ENCODE measurements around the gene ITGA3. TPM values are rescaled to one million over a fixed set of nuclear protein-coding genes. Genes with fewer than 3 reads are reported as not detected.
"Not testable (repeated sequence)": the region's sequence is repeated elsewhere in the genome, so short reads cannot be mapped to it uniquely, and the experiment has no call there.

The ITGA3 gene
- total RNA-seq, 1 donor from 2014 or later, result 341 TPM

DNA sequence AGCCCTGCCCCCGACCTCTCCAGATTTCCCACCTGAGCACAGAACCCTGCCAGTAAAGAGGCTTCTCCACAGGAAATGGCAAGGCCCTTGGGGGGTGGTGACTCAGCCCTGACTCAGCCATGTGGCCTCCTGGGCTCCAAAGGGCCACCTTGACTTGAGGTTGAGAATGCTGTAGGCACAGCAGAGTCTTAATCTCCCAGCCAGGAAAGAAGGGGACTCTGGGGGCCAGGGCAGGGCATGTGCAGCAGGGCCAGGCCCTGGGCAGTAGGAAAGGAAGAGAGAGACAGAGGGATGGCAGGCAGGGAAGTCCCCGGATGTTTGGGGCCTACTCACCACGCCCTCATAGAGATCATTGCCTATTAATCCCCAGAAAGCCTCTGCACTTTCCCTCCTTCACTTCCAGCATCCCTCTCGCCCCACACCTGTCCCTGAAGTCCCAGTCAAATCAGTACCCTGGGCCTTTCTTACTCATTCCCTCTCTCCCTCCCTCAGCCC, 4.8 kb upstream of the ITGA3 start:
- DNase-seq (ENCODE audit: extremely low read depth, low read depth, low spot score), result no peak

- DNase-seq (ENCODE audit: extremely low read depth, low read depth, low spot score), result no peak
These were observed 4.3 kb upstream of the ITGA3 start for GRCh38 chr17:50051606-50052005.

DNA sequence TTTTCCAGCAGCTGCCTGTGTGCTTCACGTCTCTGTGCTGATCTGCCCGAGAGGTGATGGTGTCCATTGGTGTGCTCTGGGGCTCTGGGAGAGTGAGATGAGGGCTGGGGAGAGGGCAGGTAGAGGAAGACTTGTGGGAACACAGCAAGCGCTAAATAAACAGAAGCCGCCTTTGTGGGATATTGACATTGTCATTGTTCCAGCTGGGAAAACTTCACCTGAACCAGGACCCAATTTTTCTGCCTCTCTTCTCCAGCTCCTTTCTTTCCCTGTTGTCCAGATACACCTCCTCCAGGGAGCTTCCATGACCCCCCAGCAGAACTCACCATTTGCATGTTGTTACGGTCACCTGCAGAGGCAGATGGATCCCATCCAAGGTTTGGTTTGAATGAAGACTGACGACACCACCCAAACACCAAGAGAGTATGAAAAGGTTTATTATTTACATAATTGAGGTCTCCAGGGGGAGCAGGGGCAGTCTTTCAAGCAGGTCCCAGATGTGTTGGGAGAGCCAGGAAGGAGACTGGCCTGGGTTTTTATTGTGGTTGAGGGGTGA, 3.6 kb upstream of the ITGA3 start:
- no peak for DNase-seq (ENCODE audit: extremely low read depth, low read depth, low spot score)

DNA sequence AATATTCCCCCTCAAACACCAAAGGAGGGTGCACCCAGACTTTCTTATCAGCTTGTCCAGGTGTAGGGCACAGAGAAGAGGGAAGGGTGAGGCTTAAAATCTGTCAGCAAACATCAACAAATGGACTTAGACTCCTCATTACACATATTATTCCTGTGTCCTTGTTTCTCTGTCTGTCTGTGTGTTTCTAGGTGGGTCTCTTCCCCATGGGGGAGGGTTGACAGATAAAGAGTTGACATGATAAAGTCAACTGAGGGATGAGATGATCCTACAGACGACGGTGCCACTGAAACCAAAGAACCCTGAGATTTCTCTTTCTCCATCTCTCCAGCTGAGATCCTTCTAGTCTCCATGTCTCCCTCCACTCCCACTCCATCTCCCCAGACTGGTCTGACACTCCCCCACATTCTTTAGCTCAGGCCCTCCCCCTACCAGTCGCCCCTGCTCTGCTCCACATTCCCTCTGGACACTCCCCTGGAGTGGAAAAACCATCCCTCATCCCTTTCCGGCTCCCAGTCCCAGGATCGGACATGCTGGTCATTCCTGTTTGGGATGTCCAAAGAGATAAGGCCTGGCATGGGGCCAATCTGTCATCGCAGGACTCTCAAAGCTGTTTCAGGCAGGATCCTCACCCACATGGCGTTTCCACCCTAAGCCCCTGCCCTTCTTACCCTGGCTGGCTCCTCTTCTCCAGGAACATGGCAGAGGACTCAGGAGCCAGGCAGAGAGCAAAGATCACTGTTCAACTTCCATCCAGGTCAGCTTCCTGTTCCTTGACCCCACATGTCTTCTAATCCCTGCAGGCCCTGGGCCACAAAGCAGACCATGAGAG, 2.9 kb upstream of the ITGA3 start:
- DNase-seq (ENCODE audit: extremely low read depth, low read depth, low spot score), result peak; percentile 67

DNA sequence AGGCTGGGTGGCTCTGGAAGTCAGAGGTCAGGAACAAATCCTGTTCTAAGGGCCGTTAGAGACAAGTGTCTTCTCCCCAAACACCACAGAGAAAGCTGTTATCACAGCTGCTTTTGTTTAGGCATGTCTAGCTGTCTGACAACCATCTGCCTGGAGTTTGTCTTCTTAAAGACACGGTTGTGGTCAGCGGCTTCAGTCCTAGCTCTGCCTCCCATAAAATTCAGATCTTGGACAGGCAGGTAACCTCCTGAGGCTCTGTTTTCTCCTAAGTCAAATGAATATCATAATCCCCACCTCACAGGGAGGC, 2.3 kb upstream of the ITGA3 start:
- DNase-seq (ENCODE audit: extremely low read depth, low read depth, low spot score), result no peak

DNA sequence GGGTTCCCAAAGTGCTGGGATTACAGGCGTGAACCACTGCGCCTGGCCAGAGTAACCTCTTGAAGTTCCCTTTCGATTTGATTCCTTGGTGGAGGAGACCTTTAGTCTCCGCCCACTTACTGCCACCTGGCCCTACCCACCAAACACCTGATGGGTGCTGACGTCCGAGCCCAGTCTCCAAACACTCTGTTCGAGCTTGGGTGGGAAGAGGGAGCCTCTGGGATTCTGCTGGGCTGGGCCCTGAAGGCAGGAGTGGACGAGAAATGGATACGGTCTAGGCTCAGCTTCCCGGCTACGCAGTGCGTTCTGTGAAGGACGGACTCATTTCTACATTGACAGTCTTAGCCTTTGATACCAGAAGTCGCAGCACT, 870 bp upstream of the ITGA3 start:
- DNase-seq (ENCODE audit: extremely low read depth, low read depth, low spot score), result no peak

GRCh38 chr17:50056217-50056960, 479 bp downstream of the ITGA3 start:
- DNase-seq (ENCODE audit: extremely low read depth, low read depth, low spot score), result no peak

- DNase-seq (ENCODE audit: extremely low read depth, low read depth, low spot score), result no peak
These were observed 1.0 kb downstream of the ITGA3 start for GRCh38 chr17:50056961-50057330.

DNA sequence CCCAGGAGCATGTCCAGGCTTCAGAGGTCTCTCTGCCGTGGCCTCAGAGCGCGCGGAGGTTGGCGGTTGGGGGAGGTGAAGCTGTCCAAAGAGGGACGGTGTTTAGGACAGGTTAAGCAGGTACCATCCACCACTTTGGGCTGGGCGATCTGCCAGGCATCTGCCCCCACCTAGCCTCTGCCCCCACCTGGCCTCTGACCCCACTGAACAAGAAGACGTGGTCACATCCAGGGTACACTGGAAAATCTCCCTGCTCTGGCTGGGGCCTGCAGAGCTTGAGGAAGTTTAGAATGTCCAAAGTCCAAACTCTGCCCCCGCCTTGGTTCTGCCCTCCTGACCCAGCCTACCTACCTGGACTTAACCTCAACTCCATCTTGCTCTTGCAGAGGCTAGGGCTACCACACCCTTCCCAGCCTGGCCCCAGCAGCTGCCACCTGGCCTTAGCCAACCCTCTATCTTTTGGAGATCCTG, 1.6 kb downstream of the ITGA3 start:
- DNase-seq (ENCODE audit: extremely low read depth, low read depth, low spot score), result no peak

GRCh38 chr17:50058296-50058953, 2.5 kb downstream of the ITGA3 start:
- DNase-seq (ENCODE audit: extremely low read depth, low read depth, low spot score), result no peak

- DNase-seq (ENCODE audit: extremely low read depth, low read depth, low spot score), result no peak
These were observed 3.3 kb downstream of the ITGA3 start for GRCh38 chr17:50059256-50059655.

DNA sequence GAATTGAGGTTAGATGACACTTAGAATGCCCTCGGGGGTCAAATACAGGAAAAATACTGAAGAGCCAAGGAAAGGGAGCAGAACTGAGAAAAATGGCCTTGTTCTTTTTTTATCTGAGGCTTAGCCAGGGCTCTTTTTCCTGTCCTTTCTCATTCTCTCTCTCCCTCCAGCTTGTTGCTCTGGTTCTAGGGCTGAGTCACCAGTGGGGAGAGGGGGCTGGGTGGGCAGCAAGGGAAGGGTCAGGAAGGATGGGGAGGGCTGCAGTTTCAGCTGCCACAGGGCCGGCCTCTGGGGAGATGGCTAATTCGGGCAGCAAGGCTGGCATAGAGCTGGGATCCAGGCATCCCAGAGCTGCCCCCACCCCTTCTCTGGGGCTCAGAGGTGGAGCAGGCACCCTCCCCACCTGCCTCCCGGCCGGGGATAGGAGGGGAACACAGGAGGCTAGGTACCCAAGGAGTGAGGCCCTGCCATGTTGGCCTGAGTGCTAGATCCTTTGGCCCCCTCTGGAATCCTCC, 3.9 kb downstream of the ITGA3 start:
- DNase-seq (ENCODE audit: extremely low read depth, low read depth, low spot score), result no peak

GRCh38 chr17:50060951-50061712, 5.2 kb downstream of the ITGA3 start:
- no peak for DNase-seq (ENCODE audit: extremely low read depth, low read depth, low spot score)

GRCh38 chr17:50061713-50062045, 5.8 kb downstream of the ITGA3 start:
- not testable (repeated sequence) for DNase-seq (ENCODE audit: extremely low read depth, low read depth, low spot score)

DNA sequence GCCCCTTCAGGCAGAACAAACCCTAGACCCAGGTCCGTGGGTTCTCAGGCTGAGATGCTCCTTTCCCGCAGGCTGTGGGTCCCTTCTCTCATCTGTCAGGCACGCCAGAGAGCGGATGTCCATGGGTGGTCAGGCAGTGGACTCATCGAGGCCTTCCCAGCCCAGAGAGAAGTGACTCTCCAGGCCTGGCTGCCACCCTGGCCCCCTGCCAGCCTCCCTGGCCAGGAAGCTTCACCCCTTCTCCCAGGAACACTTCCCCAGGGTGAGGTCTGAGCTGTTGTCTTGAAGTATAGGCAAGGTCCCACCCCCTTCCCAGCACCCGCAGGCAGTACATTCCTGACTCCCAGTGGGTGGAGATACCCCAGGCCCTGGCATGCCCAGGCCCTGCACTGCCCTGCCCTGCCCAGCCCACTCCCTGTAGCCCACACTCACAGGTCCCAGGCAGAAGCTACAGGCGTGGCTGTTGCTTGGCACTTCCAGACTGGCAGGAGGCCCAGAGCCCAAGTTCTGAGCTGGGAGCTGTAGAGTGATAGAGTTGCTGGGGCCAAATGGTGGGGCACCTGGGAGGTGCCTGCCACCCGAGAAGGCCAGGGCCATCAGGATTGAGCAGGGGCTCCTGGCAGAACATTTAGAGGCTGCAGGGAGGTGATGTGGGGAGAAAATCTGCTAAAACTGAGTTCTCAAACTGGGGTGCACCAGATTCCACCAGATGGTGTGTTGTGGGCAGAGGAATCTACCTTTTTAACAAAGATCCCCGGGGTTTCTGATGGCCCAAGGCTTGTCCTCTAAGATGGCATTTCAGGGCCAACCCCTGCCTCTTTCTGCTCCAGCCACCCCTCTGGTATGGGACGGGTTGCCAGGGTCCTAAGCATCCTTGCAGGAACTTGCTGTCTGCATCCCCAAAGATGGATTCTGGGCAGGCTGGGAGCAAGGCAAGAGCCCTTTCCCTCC, 6.7 kb downstream of the ITGA3 start:
- DNase-seq (ENCODE audit: extremely low read depth, low read depth, low spot score), result no peak

DNA sequence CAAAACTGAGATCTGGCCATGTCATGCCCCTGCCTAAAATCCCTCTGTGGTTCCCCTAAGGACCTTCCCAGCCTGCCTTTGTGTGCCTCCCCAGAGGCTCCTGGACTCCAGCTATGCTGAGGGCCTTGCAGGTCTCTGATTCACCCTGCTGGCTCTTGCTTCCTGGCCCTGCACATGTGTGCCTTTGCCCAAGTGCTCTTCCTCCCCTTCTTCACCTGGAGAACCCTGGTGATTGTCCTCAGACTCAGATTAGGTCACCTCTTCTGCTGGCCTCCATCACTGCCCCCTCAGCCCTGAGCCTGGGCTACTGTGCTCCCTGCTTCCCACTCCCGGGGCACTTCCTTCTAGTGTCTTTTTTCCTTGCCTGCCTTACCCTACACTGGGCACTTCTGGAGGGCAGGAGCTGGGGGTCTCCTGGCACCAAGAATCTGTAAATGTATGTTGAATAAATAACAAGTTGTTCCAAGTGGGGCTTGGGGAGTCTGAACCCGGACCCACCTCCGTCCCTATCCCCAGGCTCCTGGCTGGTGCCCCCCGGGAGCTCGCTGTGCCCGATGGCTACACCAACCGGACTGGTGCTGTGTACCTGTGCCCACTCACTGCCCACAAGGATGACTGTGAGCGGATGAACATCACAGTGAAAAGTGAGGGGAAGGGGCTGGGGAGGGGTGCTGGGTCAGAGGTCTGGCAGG, 7.8 kb downstream of the ITGA3 start:
- DNase-seq (ENCODE audit: extremely low read depth, low read depth, low spot score), result no peak

GRCh38 chr17:50064253-50065001, 8.5 kb downstream of the ITGA3 start:
- no peak for DNase-seq (ENCODE audit: extremely low read depth, low read depth, low spot score)

DNA sequence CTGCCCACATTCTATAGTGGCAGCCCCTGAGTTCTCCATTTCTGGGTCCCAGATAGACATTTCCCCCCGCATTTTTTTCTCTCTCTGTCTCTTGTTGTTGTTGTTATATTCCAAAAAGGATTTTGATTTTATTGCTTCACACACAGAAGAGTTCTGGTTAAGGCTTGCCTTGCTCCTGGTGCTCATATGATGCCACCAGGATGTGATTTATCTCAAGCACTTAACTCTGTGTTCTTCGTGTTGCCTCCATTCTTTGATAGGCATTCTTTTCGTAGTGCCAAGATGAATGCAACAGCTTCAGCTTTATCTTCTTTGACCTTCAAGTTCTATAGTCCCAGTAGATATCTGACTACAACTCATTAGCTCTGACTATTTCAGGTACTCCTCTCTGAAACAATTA, 9.1 kb downstream of the ITGA3 start:
- no peak for DNase-seq (ENCODE audit: extremely low read depth, low read depth, low spot score)
